Measurements from ENCODE around the gene SESN1.
A peak's percentile ranks its signal among the peaks of the same experiment; 100 is the strongest.

The SESN1 gene

GRCh38 chr6:109015176-109015575 lies 79.5 kb downstream of the SESN1 start:
- Histone ChIP-seq H3K36me3 (ENCODE audit: control insufficient read depth, insufficient read depth, low read length) (no peaks in the 10 kb centered on the region), H3K4me1 (ENCODE audit: control insufficient read depth, insufficient read depth, low read length) (no peaks in the 10 kb centered on the region), H3K27me3 (ENCODE audit: control insufficient read depth, insufficient read depth, low read length) (no peaks in the 10 kb centered on the region), H3K27ac (ENCODE audit: low read length) (no peak overlapping the region), H3K4me3 (ENCODE audit: low read length) (no peak overlapping the region), H3K9me3 (ENCODE audit: control insufficient read depth, insufficient read depth, low read length) (no peaks in the 10 kb centered on the region)
- no peak for DNase-seq (ENCODE audit: low read depth, low spot score)

- no peaks in the 10 kb centered on the region for H3K4me1 ChIP-seq (ENCODE audit: control insufficient read depth, insufficient read depth, low read length)
- H3K27ac ChIP-seq (ENCODE audit: low read length) = no peak overlapping the region
- WGBS (ENCODE audit: insufficient coverage, insufficient read length) = no CpG with 5 or more reads among the region's 2 CpGs
- H3K36me3 ChIP-seq (ENCODE audit: control insufficient read depth, insufficient read depth, low read length) = no peaks in the 10 kb centered on the region
- no peak overlapping the region for H3K4me3 ChIP-seq (ENCODE audit: low read length)
- no peaks in the 10 kb centered on the region for H3K9me3 ChIP-seq (ENCODE audit: control insufficient read depth, insufficient read depth, low read length)
- DNase-seq (ENCODE audit: low read depth, low spot score) = no peak
- H3K27me3 ChIP-seq (ENCODE audit: control insufficient read depth, insufficient read depth, low read length) = no peaks in the 10 kb centered on the region
These were observed 80.0 kb downstream of the SESN1 start for GRCh38 chr6:109014606-109015005.

GRCh38 chr6:109013656-109014305 lies 80.9 kb downstream of the SESN1 start:
- no peaks in the 10 kb centered on the region for H3K4me1 ChIP-seq (ENCODE audit: control insufficient read depth, insufficient read depth, low read length)
- no peak for DNase-seq (ENCODE audit: low read depth, low spot score)
- no peaks in the 10 kb centered on the region for H3K27me3 ChIP-seq (ENCODE audit: control insufficient read depth, insufficient read depth, low read length)
- H3K4me3 ChIP-seq (ENCODE audit: low read length) = no peak overlapping the region
- no peak overlapping the region for H3K27ac ChIP-seq (ENCODE audit: low read length)
- no CpG with 5 or more reads among the region's 2 CpGs for WGBS (ENCODE audit: insufficient coverage, insufficient read length)
- H3K36me3 ChIP-seq (ENCODE audit: control insufficient read depth, insufficient read depth, low read length) = no peaks in the 10 kb centered on the region
- no peaks in the 10 kb centered on the region for H3K9me3 ChIP-seq (ENCODE audit: control insufficient read depth, insufficient read depth, low read length)

- no peak overlapping the region for H3K4me3 ChIP-seq (ENCODE audit: low read length)
- WGBS (ENCODE audit: insufficient coverage, insufficient read length) = no CpG with 5 or more reads among the region's 2 CpGs
- no peak overlapping the region for H3K27ac ChIP-seq (ENCODE audit: low read length)
- no peaks in the 10 kb centered on the region for H3K9me3 ChIP-seq (ENCODE audit: control insufficient read depth, insufficient read depth, low read length)
- H3K36me3 ChIP-seq (ENCODE audit: control insufficient read depth, insufficient read depth, low read length) = no peaks in the 10 kb centered on the region
- H3K4me1 ChIP-seq (ENCODE audit: control insufficient read depth, insufficient read depth, low read length) = no peaks in the 10 kb centered on the region
- H3K27me3 ChIP-seq (ENCODE audit: control insufficient read depth, insufficient read depth, low read length) = no peaks in the 10 kb centered on the region
- DNase-seq (ENCODE audit: low read depth, low spot score) = no peak
These were observed 83.9 kb downstream of the SESN1 start for GRCh38 chr6:109010705-109011102.

- DNase-seq (ENCODE audit: low read depth, low spot score) = no peak
- no peak overlapping the region for H3K27ac ChIP-seq (ENCODE audit: low read length)
These were observed 84.5 kb downstream of the SESN1 start for GRCh38 chr6:109009962-109010704.

GRCh38 chr6:109009236-109009961 lies 85.2 kb downstream of the SESN1 start:
- Histone ChIP-seq H3K27ac (ENCODE audit: low read length) (no peak overlapping the region), H3K4me3 (ENCODE audit: low read length) (peak overlapping the region; percentile 70), H3K4me1 (ENCODE audit: control insufficient read depth, insufficient read depth, low read length) (no peaks in the 10 kb centered on the region), H3K36me3 (ENCODE audit: control insufficient read depth, insufficient read depth, low read length) (no peaks in the 10 kb centered on the region), H3K9me3 (ENCODE audit: control insufficient read depth, insufficient read depth, low read length) (no peaks in the 10 kb centered on the region), H3K27me3 (ENCODE audit: control insufficient read depth, insufficient read depth, low read length) (no peaks in the 10 kb centered on the region)
- DNase-seq (ENCODE audit: low read depth, low spot score) = peak; percentile 60
- no CpG with 5 or more reads among the region's 80 CpGs for WGBS (ENCODE audit: insufficient coverage, insufficient read length)

More at GRCh38 chr6:109009962-109010704, 84.5 kb downstream of the SESN1 start:
- Histone ChIP-seq H3K36me3 (ENCODE audit: control insufficient read depth, insufficient read depth, low read length) (no peaks in the 10 kb centered on the region), H3K27me3 (ENCODE audit: control insufficient read depth, insufficient read depth, low read length) (no peaks in the 10 kb centered on the region), H3K4me1 (ENCODE audit: control insufficient read depth, insufficient read depth, low read length) (no peaks in the 10 kb centered on the region), H3K9me3 (ENCODE audit: control insufficient read depth, insufficient read depth, low read length) (no peaks in the 10 kb centered on the region), H3K4me3 (ENCODE audit: low read length) (peak overlapping the region; percentile 70; the same call in 1 of the 2 replicates)
- no CpG with 5 or more reads among the region's 10 CpGs for WGBS (ENCODE audit: insufficient coverage, insufficient read length)

- Histone ChIP-seq H3K4me1 (ENCODE audit: control insufficient read depth, insufficient read depth, low read length) (no peaks in the 10 kb centered on the region), H3K9me3 (ENCODE audit: control insufficient read depth, insufficient read depth, low read length) (no peaks in the 10 kb centered on the region), H3K36me3 (ENCODE audit: control insufficient read depth, insufficient read depth, low read length) (no peaks in the 10 kb centered on the region), H3K27me3 (ENCODE audit: control insufficient read depth, insufficient read depth, low read length) (no peaks in the 10 kb centered on the region), H3K4me3 (ENCODE audit: low read length) (peak overlapping the region; percentile 70), H3K27ac (ENCODE audit: low read length) (no peak overlapping the region)
- no CpG with 5 or more reads among the region's 24 CpGs for WGBS (ENCODE audit: insufficient coverage, insufficient read length)
- DNase-seq (ENCODE audit: low read depth, low spot score) = no peak
These were observed 86.0 kb downstream of the SESN1 start for GRCh38 chr6:109008537-109009235.

GRCh38 chr6:109008054-109008453 lies 86.6 kb downstream of the SESN1 start:
- Histone ChIP-seq H3K4me1 (ENCODE audit: control insufficient read depth, insufficient read depth, low read length) (no peaks in the 10 kb centered on the region), H3K27me3 (ENCODE audit: control insufficient read depth, insufficient read depth, low read length) (no peaks in the 10 kb centered on the region), H3K9me3 (ENCODE audit: control insufficient read depth, insufficient read depth, low read length) (no peaks in the 10 kb centered on the region), H3K36me3 (ENCODE audit: control insufficient read depth, insufficient read depth, low read length) (no peaks in the 10 kb centered on the region), H3K27ac (ENCODE audit: low read length) (no peak overlapping the region), H3K4me3 (ENCODE audit: low read length) (no peak overlapping the region; the same call in 1 of the 2 replicates)
- no peak for DNase-seq (ENCODE audit: low read depth, low spot score)
- no CpG with 5 or more reads among the region's 4 CpGs for WGBS (ENCODE audit: insufficient coverage, insufficient read length)

GRCh38 chr6:109007521-109007920 lies 87.1 kb downstream of the SESN1 start:
- Histone ChIP-seq H3K4me1 (ENCODE audit: control insufficient read depth, insufficient read depth, low read length) (no peaks in the 10 kb centered on the region), H3K27me3 (ENCODE audit: control insufficient read depth, insufficient read depth, low read length) (no peaks in the 10 kb centered on the region), H3K36me3 (ENCODE audit: control insufficient read depth, insufficient read depth, low read length) (no peaks in the 10 kb centered on the region), H3K9me3 (ENCODE audit: control insufficient read depth, insufficient read depth, low read length) (no peaks in the 10 kb centered on the region), H3K4me3 (ENCODE audit: low read length) (no peak overlapping the region), H3K27ac (ENCODE audit: low read length) (no peak overlapping the region)
- no CpG with 5 or more reads among the region's 3 CpGs for WGBS (ENCODE audit: insufficient coverage, insufficient read length)
- no peak for DNase-seq (ENCODE audit: low read depth, low spot score)

- Histone ChIP-seq H3K4me3 (ENCODE audit: low read length) (no peak overlapping the region), H3K9me3 (ENCODE audit: control insufficient read depth, insufficient read depth, low read length) (no peaks in the 10 kb centered on the region), H3K36me3 (ENCODE audit: control insufficient read depth, insufficient read depth, low read length) (no peaks in the 10 kb centered on the region), H3K27ac (ENCODE audit: low read length) (no peak overlapping the region), H3K4me1 (ENCODE audit: control insufficient read depth, insufficient read depth, low read length) (no peaks in the 10 kb centered on the region), H3K27me3 (ENCODE audit: control insufficient read depth, insufficient read depth, low read length) (no peaks in the 10 kb centered on the region)
- WGBS (ENCODE audit: insufficient coverage, insufficient read length) = no CpG with 5 or more reads among the region's 1 CpG
- DNase-seq (ENCODE audit: low read depth, low spot score) = no peak
These were observed 87.8 kb downstream of the SESN1 start for GRCh38 chr6:109006818-109007217.

Measured in iPS DF 6.9 (cell line).